ENCODE measurements around the gene PELO. TPM values are rescaled to one million over a fixed set of nuclear protein-coding genes. Genes with fewer than 3 reads are reported as not detected.

PELO gene
- 10 to 100 TPM; 40.9 to 47.6 TPM for total RNA-seq
- 10 to 100 TPM; 19.9 to 25.4 (median 23.2) TPM for polyA plus RNA-seq (ENCODE audit: insufficient read length in 6 of 6)
- long read RNA-seq, donor 1, full-length matches to known transcripts: 6 of 22 reads
- long read RNA-seq, donor 1, partial matches to known transcripts: 16 of 22 reads
- long read RNA-seq, donor 1, other reads (novel, unspliced or antisense): 0 of 22 reads
- long read RNA-seq, donor 2, partial matches to known transcripts: 13 of 17 reads
- long read RNA-seq, donor 2, other reads (novel, unspliced or antisense): 0 of 17 reads
- long read RNA-seq, donor 3, partial matches to known transcripts: 20 of 23 reads
- long read RNA-seq, donor 3, other reads (novel, unspliced or antisense): 0 of 23 reads
- long read RNA-seq, donor 4, full-length matches to known transcripts: 12 of 63 reads
- long read RNA-seq, donor 4, partial matches to known transcripts: 50 of 63 reads
- long read RNA-seq, donor 4, other reads (novel, unspliced or antisense): 1 of 63 reads
- long read RNA-seq, donor 5, partial matches to known transcripts: 35 of 39 reads
- long read RNA-seq, donor 5, other reads (novel, unspliced or antisense): 0 of 39 reads
- long read RNA-seq, donor 6, full-length matches to known transcripts: 6 of 19 reads
- long read RNA-seq, donor 6, partial matches to known transcripts: 13 of 19 reads
- long read RNA-seq, donor 6, other reads (novel, unspliced or antisense): 0 of 19 reads
- long read RNA-seq, donor 7, partial matches to known transcripts: 22 of 23 reads
- long read RNA-seq, donor 7, other reads (novel, unspliced or antisense): 0 of 23 reads
- long read RNA-seq, donor 8, partial matches to known transcripts: 0 of 2 reads
- long read RNA-seq, donor 8, other reads (novel, unspliced or antisense): 0 of 2 reads
- long read RNA-seq, donor 9: 0 reads
- long read RNA-seq, donor 10, partial matches to known transcripts: 42 of 44 reads
- long read RNA-seq, donor 10, other reads (novel, unspliced or antisense): 0 of 44 reads
- long read RNA-seq, donor 11, full-length matches to known transcripts: 1 of 16 reads
- long read RNA-seq, donor 11, partial matches to known transcripts: 15 of 16 reads
- long read RNA-seq, donor 11, other reads (novel, unspliced or antisense): 0 of 16 reads
- long read RNA-seq, donor 12, partial matches to known transcripts: 12 of 14 reads
- long read RNA-seq, donor 12, other reads (novel, unspliced or antisense): 0 of 14 reads

GRCh38 chr5:52787600-52788504, at the start of gene PELO, which contains the start of gene ITGA1:
Gene PELO, plus strand, starts transcription at chr5:52787916. Its CDS starts 12,479 bp downstream, at chr5:52800395.
Gene ITGA1, plus strand, starts transcription at chr5:52787916. Its CDS starts 438 bp downstream, at chr5:52788354.
- ATAC-seq (peak; percentile 96), DNase-seq (peak; percentile 76 to 91 (median 88))
- Histone ChIP-seq H3K9me3 (no peaks in the 10 kb centered on the region), H3K27ac (peak within 1 kb of the TSS; percentile 86 to 93), H3K36me3 (no peaks in the 10 kb centered on the region), H3K4me3 (peak within 1 kb of the TSS; percentile 58 to 60), H3K27me3 (peaks cover 0 to 7% of the 10 kb centered on the region in 2 donors), H3K4me1 (peaks cover 6 to 41% of the 10 kb centered on the region in 2 donors)
- intact Hi-C loops (cut with DNase I): loop anchor here in 1 of 2 donors (10.0 kb wide), 1 partner anchor 93 kb away; no protein-coding TSS in a partner anchor
- no peak for TF ChIP-seq CTCF (IDR thresholded peaks at IDR 0.05)

- ATAC-seq: no peak
- Histone ChIP-seq H3K4me3 (no peak overlapping the region), H3K4me1 (peaks cover 0 to 3% of the 10 kb centered on the region in 2 donors), H3K27me3 (no peaks in the 10 kb centered on the region), H3K36me3 (no peaks in the 10 kb centered on the region), H3K9me3 (no peaks in the 10 kb centered on the region), H3K27ac (no peak overlapping the region)
- no peak for DNase-seq
- no peak for TF ChIP-seq CTCF (IDR thresholded peaks at IDR 0.05)
- intact Hi-C loops (cut with DNase I): no loop called here
Measured at GRCh38 chr5:52738095-52738506, 49.6 kb upstream of the PELO start.

- H3K4me1 ChIP-seq: peaks cover 4 to 20% of the 10 kb centered on the region in 2 donors
- no peak for TF ChIP-seq CTCF (IDR thresholded peaks at IDR 0.05)
- H3K27me3 ChIP-seq: no peaks in the 10 kb centered on the region
- no peaks in the 10 kb centered on the region for H3K36me3 ChIP-seq
- no peak overlapping the region for H3K4me3 ChIP-seq
- DNase-seq (no peak), ATAC-seq (no peak)
- H3K27ac ChIP-seq: no peak overlapping the region
- no peaks in the 10 kb centered on the region for H3K9me3 ChIP-seq
- intact Hi-C loops (cut with DNase I): no loop called here
Measured at GRCh38 chr5:52740007-52740406, 47.7 kb upstream of the PELO start.

GRCh38 chr5:52743012-52743411, 44.7 kb upstream of the PELO start:
- no peak overlapping the region for H3K4me3 ChIP-seq
- intact Hi-C loops (cut with DNase I): no loop called here
- DNase-seq (no peak), ATAC-seq (no peak)
- TF ChIP-seq CTCF (IDR thresholded peaks at IDR 0.05): no peak
- H3K4me1 ChIP-seq: peaks cover 9 to 25% of the 10 kb centered on the region in 2 donors
- no peaks in the 10 kb centered on the region for H3K36me3 ChIP-seq
- no peaks in the 10 kb centered on the region for H3K27me3 ChIP-seq
- H3K27ac ChIP-seq: peak overlapping the region; percentile 17 to 35
- no peaks in the 10 kb centered on the region for H3K9me3 ChIP-seq

Data from left lung (tissue), 14 donors.